UCSD-AML1 (cell line): ENCODE data around the gene SYCE3.
"Not testable (repeated sequence)": the region's sequence is repeated elsewhere in the genome, so short reads cannot be mapped to it uniquely, and the experiment has no call there.

ENCODE experiments used
- DNase-seq: peaks from one replicate; lab custom pipeline; 2025; ENCODE audit not compliant: unreplicated experiment; lab: John Stamatoyannopoulos, UW

SYCE3 gene

GRCh38 chr22:50551160-50551752 is 11.5 kb downstream of the SYCE3 start:
- DNase-seq = no peak

- no peak for DNase-seq
Measured at GRCh38 chr22:50550395-50550794, 12.3 kb downstream of the SYCE3 start.

- DNase-seq = no peak
Measured at GRCh38 chr22:50548921-50549790, 13.6 kb downstream of the SYCE3 start.

- DNase-seq = no peak
Measured at GRCh38 chr22:50548040-50548920, 14.4 kb downstream of the SYCE3 start.

- DNase-seq = no peak
Measured at GRCh38 chr22:50547263-50547985, 15.3 kb downstream of the SYCE3 start.

- no peak for DNase-seq
Measured at GRCh38 chr22:50546326-50547262, 16.1 kb downstream of the SYCE3 start.

- DNase-seq = peak; percentile 27
Measured at GRCh38 chr22:50545522-50546325, 17.0 kb downstream of the SYCE3 start, which contains the start of gene KLHDC7B. Gene KLHDC7B, plus strand, starts transcription at chr22:50545899. Its CDS starts 345 bp downstream, at chr22:50546244.

GRCh38 chr22:50544746-50545253 is 17.9 kb downstream of the SYCE3 start:
- peak; percentile 35 for DNase-seq

- peak; percentile 70 for DNase-seq
Measured at GRCh38 chr22:50544078-50544745, 18.5 kb downstream of the SYCE3 start.

GRCh38 chr22:50542416-50542927 is 20.2 kb downstream of the SYCE3 start:
- DNase-seq = no peak

- DNase-seq = not testable (repeated sequence)
Measured at GRCh38 chr22:50541667-50542026, 21.1 kb downstream of the SYCE3 start.

- DNase-seq = no peak
Measured at GRCh38 chr22:50540381-50540780, 22.3 kb downstream of the SYCE3 start.

GRCh38 chr22:50537765-50538164 is 25.0 kb downstream of the SYCE3 start:
- DNase-seq = no peak

GRCh38 chr22:50536226-50536625 is 26.5 kb downstream of the SYCE3 start:
- no peak for DNase-seq

- no peak for DNase-seq
Measured at GRCh38 chr22:50535113-50535512, 27.6 kb downstream of the SYCE3 start.

GRCh38 chr22:50533856-50534711 is 28.6 kb downstream of the SYCE3 start:
- DNase-seq = not testable (repeated sequence)
